Limb (tissue), 2 donors: ENCODE data around the gene H6PD.
"Not testable (repeated sequence)": the region's sequence is repeated elsewhere in the genome, so short reads cannot be mapped to it uniquely, and the experiment has no call there.

ENCODE experiments used
- DNase-seq, 2 donors: peaks; one replicate each; pipeline ENCODE4 v3.0.0-alpha.2; 2016; ENCODE audit errors: extremely low spot score in 2 of 2

Gene H6PD

GRCh38 chr1:9296850-9297249, 62.3 kb downstream of the H6PD start:
- no peak for DNase-seq

GRCh38 chr1:9297831-9298230, 63.3 kb downstream of the H6PD start:
- no peak for DNase-seq

GRCh38 chr1:9298282-9298681, 63.7 kb downstream of the H6PD start:
- no peak for DNase-seq

GRCh38 chr1:9299571-9300541, 65.3 kb downstream of the H6PD start:
- DNase-seq: not testable (repeated sequence)

GRCh38 chr1:9300573-9300972, 66.0 kb downstream of the H6PD start:
- no peak for DNase-seq

- DNase-seq: no peak
Measured at GRCh38 chr1:9302745-9303524, 68.4 kb downstream of the H6PD start.

- no peak for DNase-seq
Measured at GRCh38 chr1:9303916-9304315, 69.3 kb downstream of the H6PD start.

- DNase-seq: no peak
Measured at GRCh38 chr1:9305216-9305615, 70.6 kb downstream of the H6PD start.

- no peak for DNase-seq
Measured at GRCh38 chr1:9306006-9306405, 71.4 kb downstream of the H6PD start.

- DNase-seq: no peak
Measured at GRCh38 chr1:9307303-9307702, 72.7 kb downstream of the H6PD start.

- DNase-seq: no peak
Measured at GRCh38 chr1:9308236-9308785, 73.7 kb downstream of the H6PD start.

GRCh38 chr1:9309080-9309479, 74.5 kb downstream of the H6PD start:
- DNase-seq: no peak

- DNase-seq: no peak
Measured at GRCh38 chr1:9309991-9310390, 75.4 kb downstream of the H6PD start.

- DNase-seq: no peak
Measured at GRCh38 chr1:9311029-9311428, 76.5 kb downstream of the H6PD start.

GRCh38 chr1:9311479-9311878, 76.9 kb downstream of the H6PD start:
- no peak for DNase-seq

- DNase-seq: no peak
Measured at GRCh38 chr1:9312168-9312720, 77.7 kb downstream of the H6PD start.

GRCh38 chr1:9313576-9313975, 79.0 kb downstream of the H6PD start:
- no peak for DNase-seq

GRCh38 chr1:9314111-9314510, 79.5 kb downstream of the H6PD start:
- no peak for DNase-seq

- DNase-seq: no peak
Measured at GRCh38 chr1:9314711-9315379, 80.3 kb downstream of the H6PD start.

GRCh38 chr1:9315411-9316079, 81.0 kb downstream of the H6PD start:
- no peak for DNase-seq

GRCh38 chr1:9316080-9316444, 81.5 kb downstream of the H6PD start:
- no peak for DNase-seq
